ENCODE measurements around the gene GGPS1.
"Not testable (repeated sequence)": the region's sequence is repeated elsewhere in the genome, so short reads cannot be mapped to it uniquely, and the experiment has no call there.

GGPS1 gene

GRCh38 chr1:235336903-235337302, 8.5 kb downstream of the GGPS1 start:
- DNase-seq (ENCODE audit: low read depth in 1 of 2, low spot score in 1 of 2): no peak

DNA sequence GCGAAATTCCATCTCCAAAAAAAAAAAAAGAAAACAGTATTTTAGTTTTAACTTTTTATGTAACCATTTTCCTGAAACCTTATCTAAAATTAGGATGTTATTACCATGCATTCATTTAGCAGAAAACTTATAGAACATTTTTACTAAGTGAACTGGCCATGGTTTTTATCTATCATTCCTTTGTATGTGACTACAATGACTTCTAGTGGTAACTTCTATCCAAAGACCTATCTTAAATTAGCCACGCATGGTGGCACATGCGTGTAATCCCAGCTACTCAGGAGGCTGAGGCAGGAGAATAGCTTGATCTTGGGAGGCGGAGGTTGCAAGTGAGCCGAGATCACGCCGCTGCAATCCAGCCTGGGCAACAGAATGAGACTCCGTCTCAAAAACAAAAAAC, 11.4 kb downstream of the GGPS1 start:
- DNase-seq (ENCODE audit: low read depth in 1 of 2, low spot score in 1 of 2): no peak

DNA sequence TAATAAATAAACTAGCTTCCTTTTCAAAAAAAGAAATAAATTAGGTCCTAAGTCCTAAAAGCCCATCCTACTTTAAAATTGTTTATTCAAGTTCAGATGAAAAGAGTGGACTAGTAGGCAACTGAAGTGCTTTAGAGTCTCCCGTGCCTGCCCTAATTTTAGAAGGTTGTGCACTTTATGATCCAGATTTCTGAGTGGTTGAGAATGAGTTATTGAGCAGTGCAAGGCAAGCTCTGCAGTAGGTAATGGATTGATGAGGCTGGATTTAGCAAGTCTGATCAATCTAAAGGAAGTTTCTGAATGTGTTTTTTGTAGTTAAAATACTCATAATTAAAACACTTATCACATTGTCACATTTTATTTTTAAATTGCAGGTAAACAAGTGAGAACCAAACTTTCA, 13.0 kb downstream of the GGPS1 start:
- DNase-seq (ENCODE audit: low read depth in 1 of 2, low spot score in 1 of 2): no peak

DNA sequence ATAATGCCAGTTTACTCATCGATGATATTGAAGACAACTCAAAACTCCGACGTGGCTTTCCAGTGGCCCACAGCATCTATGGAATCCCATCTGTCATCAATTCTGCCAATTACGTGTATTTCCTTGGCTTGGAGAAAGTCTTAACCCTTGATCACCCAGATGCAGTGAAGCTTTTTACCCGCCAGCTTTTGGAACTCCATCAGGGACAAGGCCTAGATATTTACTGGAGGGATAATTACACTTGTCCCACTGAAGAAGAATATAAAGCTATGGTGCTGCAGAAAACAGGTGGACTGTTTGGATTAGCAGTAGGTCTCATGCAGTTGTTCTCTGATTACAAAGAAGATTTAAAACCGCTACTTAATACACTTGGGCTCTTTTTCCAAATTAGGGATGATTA, 13.7 kb downstream of the GGPS1 start:
- DNase-seq (ENCODE audit: low read depth in 1 of 2, low spot score in 1 of 2): no peak

- no peak for DNase-seq (ENCODE audit: low read depth in 1 of 2, low spot score in 1 of 2)
Observed at GRCh38 chr1:235342471-235342870, 14.1 kb downstream of the GGPS1 start.

DNA sequence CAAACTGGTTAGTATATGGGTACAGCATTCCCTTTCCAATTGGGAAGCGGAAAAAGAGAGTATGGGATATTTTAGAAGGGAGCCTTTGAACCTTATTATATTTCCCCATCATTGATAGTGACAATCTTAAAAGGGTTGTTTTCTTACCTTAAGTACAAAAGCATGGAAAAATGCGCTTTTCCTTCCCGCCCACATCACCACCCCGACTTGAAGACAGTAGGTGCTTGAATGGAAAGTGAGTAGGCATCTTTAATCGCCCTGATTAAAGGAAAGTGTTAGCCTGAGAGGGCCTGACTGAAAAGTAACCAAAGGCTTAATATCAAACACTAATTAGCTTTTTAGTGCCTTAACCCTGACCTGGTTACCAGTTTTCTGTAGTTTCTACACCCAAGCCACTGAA, 15.4 kb downstream of the GGPS1 start:
- DNase-seq (ENCODE audit: low read depth in 1 of 2, low spot score in 1 of 2): no peak

GRCh38 chr1:235351441-235351840, 23.1 kb downstream of the GGPS1 start:
- DNase-seq (ENCODE audit: low read depth in 1 of 2, low spot score in 1 of 2): no peak

- DNase-seq (ENCODE audit: low read depth in 1 of 2, low spot score in 1 of 2): no peak
Observed at GRCh38 chr1:235351898-235352297, 23.5 kb downstream of the GGPS1 start.

GRCh38 chr1:235357485-235358373, 29.4 kb downstream of the GGPS1 start:
- DNase-seq (ENCODE audit: low read depth in 1 of 2, low spot score in 1 of 2): no peak

GRCh38 chr1:235358899-235359298, 30.5 kb downstream of the GGPS1 start:
- DNase-seq (ENCODE audit: low read depth in 1 of 2, low spot score in 1 of 2): no peak

DNA sequence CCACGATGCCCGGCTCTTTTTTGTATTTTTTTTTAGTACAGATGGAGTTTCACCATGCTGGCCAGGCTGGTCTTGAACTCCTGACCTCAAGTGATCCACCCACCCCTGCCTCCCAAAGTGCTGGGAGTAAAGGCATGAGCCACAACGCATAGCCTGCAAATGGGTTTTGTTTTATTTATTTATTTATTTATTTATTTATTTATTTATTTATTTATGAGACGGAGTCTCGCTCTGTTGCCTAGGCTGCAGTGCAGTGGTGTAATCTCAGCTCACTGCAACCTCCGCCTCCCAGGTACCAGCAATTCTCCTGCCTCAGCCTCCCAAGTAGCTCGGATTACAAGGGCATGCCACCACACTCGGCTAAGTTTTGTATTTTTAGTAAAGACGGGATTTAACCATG, 35.8 kb downstream of the GGPS1 start:
- DNase-seq (ENCODE audit: low read depth in 1 of 2, low spot score in 1 of 2): not testable (repeated sequence)

DNA sequence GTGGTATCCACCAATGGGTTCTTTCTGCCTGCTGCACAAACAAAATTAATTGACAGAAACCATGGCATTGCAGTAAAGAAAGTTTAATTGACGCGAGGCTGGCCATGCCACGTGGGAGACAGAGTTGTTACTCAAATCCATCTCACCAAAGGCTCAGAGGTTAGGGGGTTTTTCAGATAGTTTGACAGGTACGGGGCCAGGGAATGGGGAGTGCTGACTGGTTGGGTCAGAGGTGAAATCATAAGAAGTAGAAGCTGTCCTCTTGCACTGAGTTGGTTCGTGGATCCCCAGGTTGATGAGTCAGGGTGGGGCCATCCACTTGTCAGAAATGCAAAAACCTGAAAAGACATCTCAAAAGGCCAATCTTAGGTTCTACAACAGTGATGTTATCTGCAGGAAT, 37.9 kb downstream of the GGPS1 start:
- DNase-seq (ENCODE audit: low read depth in 1 of 2, low spot score in 1 of 2): no peak

GRCh38 chr1:235367000-235367908, 38.9 kb downstream of the GGPS1 start, which contains the start of gene TBCE:
TSS of gene TBCE (plus strand) at chr1:235367427. CDS start at chr1:235380050, 12,623 bp downstream.
- peak; percentile 61 to 72 for DNase-seq (ENCODE audit: low read depth in 1 of 2, low spot score in 1 of 2)

DNA sequence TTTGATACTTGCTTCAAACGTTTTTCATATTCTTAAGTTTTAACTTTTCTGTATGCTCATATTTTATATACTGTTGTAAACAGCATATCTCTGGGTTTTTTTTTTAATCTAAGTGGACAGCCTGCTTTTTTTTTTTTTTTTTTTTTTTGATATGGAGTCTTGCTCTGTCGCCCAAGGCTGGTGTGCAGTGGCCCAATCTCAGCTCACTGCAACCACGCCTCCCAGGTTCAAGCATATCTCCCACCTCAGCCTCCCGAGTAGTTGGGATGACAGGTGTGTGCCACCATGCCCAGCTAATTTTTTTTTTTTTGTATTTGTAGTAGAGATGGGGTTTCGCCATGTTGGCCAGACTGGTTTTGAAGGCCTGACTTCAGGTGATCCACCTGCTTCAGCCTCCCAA, 40.1 kb downstream of the GGPS1 start:
- DNase-seq (ENCODE audit: low read depth in 1 of 2, low spot score in 1 of 2): no peak

DNA sequence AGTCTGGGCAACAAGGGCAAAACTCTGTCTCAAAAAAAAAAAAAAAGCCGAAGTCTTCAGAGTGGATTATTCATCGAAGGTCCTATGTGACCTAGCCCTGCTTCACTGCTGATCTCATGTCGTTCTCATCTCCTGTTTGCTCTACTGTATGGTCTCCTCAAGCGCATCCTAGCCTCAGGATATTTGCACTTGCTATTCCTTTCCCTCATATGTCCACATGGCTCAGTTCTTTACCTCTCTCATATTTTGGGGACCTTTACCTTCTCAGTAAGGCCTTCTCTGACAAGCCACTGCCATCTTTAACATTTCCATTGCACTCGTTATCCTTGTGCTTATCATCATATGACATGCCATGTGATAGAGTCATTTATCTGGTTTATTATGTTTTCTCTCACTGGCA, 41.4 kb downstream of the GGPS1 start:
- DNase-seq (ENCODE audit: low read depth in 1 of 2, low spot score in 1 of 2): no peak

GRCh38 chr1:235375919-235376605, 47.7 kb downstream of the GGPS1 start:
- DNase-seq (ENCODE audit: low read depth in 1 of 2, low spot score in 1 of 2): no peak

- not testable (repeated sequence) for DNase-seq (ENCODE audit: low read depth in 1 of 2, low spot score in 1 of 2)
Observed at GRCh38 chr1:235378134-235378735, 49.9 kb downstream of the GGPS1 start.

GRCh38 chr1:235381955-235382739, 53.8 kb downstream of the GGPS1 start:
- DNase-seq (ENCODE audit: low read depth in 1 of 2, low spot score in 1 of 2): not testable (repeated sequence)

GRCh38 chr1:235385633-235386032, 57.3 kb downstream of the GGPS1 start:
- not testable (repeated sequence) for DNase-seq (ENCODE audit: low read depth in 1 of 2, low spot score in 1 of 2)

DNA sequence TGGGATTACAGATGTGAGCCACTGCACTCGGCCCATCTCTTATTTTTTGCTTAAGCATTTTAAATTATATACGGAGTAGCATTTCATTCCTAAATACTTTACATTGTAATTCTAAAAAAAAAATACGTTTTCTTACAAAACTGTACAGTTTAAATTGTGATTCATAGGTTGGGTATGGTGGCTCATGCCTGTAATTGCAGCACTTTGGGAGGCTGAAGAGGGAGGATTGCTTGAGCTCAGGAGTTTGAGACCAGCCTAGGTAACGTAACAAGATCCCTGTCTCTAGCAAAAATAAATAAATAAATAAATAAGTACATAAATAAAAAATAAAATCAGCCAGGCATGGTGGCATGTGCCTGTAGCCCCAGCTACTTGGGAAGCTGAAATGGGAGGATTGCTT, 63.5 kb downstream of the GGPS1 start:
- no peak for DNase-seq (ENCODE audit: low read depth in 1 of 2, low spot score in 1 of 2)
